ENCODE measurements around the gene TFAP2C.
"Not testable (repeated sequence)": the region's sequence is repeated elsewhere in the genome, so short reads cannot be mapped to it uniquely, and the experiment has no call there.

Gene TFAP2C

DNA sequence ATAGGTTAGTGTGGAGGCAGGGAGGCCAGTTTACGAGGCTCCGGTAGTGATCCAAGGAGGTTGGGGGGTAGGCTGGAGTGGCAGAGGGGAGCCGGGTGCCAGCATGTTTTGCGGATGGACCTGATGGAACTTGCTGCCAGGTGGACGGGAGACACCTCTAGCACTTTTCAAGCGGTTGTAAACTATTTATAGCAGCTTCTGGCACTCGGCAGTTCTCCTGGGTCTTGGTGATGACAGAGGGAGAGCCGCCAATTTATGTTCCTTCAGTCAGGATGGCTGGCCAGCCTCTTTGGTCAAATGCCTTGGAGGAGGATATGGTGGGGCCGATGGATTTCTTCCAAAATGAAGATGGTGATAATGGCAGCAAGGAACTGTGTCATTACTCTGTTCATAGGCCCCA is 28.8 kb downstream of the TFAP2C start:
- DNase-seq: no peak

DNA sequence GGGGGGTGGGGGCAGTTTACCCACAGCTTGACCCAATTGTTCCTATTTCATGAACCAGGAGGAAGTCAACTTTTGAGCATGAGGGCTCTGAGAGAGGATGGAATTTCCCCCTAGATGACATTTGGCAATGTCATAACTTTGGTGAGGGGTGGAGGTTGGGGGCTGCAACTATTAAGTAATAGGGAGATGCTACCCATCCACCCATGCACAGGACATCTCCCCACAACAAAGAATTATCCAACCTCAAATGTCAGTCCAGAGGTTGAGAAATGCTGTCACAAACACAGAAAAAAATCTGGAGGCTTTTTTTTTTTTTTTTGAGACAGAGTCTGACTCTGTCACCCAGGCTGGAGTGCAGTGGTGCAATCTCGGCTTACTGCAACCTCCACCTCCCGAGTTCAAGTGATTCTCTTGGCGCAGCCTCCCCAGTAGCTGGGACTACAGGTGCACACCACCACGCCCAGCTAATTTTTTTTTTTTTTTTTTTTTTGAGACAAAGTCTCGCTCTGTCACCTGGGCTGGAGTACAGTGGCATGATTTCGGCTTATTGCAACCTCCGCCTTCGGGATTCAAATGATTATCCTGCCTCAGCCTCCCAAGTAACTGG is 29.3 kb downstream of the TFAP2C start:
- DNase-seq: not testable (repeated sequence)

DNA sequence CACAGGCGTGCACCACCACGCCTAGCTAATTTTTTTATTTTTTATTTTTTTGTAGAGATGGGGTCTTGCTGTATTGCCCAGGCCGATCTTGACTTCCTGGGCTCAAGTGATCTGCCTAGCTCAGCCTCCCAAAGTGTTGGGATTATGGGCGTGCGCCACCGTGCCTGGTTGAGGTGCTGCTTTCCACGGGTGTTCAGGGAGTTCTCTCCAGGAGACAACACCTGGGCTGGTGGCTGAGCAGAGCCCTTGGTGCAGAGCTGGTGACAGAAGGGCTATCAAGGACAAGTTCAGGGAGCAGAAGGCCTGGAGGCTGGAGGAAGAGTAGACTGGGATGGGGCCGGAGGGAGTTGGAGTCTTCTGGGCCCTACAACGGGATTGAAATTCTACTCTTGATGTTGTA is 34.6 kb downstream of the TFAP2C start:
- no peak for DNase-seq

DNA sequence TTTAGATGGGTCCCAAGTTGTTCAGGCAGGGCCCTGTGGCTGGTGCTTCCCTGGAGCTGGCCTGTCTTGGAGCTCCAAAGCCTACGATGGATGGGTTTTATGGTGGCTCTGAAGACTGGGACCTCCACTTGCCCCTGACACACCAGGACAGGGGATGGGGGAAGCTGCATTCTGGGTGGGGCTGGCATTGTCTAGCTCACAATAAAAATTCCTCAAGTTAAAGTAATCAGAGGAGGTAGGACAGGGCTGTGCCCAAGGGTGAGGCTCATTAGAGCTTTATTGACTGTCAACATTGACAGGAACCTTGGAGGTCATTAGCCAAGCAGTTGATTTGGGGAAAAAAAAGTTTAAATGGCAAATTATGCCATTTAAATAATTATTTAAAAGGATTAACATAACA is 35.7 kb downstream of the TFAP2C start:
- DNase-seq: no peak

DNA sequence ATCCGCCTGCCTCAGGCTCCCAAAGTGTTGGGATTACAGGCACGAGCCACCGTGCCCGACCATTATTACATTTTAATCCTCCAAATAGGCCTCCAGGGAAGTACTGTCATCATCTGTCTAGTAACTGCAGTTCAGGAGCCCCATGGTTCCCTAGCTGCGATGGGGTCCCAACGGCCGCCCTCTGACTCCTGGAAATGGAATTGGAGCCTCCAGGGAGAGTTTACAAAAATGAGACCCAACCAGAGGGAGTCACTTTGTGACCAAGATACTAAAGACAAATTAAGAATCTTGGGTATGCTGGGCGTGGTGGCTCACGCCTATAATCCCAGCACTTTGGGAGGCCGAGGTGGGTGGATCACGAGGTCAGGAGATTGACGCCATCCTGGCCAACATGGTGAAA is 36.7 kb downstream of the TFAP2C start:
- no peak for DNase-seq

DNA sequence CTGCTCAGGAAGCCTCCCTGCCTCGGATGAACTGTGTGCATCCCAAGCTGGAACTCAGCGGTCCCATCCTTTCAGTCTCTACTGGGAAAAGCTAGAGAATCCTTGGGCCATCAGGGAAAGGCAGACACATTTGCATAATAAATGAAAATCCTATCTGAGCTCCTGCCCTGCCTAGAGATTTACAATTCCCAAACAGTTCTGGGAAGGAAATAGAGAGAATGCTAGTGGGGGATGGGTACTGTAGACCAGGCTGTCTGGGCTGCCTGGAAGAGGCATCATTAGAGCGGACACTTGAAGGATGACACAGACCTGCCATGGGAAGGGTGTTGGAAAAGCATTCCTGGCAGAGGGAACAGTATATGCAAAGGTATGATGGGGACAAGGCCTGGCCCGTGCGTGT is 44.3 kb downstream of the TFAP2C start:
- no peak for DNase-seq

DNA sequence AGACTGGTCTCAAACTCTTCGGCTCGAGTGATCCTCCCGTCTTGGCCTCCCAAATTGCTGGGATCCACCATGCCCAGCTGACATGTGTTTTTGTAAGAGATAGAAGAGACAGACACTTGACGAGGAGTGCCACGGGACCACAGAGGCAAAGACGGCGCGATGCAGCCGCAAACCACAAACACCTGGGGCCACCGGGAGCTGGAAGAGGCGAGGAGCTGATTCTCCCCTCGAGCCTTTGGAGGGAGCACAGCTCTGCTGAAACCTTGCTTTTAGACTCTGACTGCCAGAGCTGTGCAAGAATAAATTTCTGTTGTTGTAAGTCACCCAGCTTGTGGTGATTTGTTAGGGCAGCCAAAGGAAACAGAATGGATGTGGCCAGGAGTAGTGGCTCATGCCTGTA is 46.9 kb downstream of the TFAP2C start:
- no peak for DNase-seq

DNA sequence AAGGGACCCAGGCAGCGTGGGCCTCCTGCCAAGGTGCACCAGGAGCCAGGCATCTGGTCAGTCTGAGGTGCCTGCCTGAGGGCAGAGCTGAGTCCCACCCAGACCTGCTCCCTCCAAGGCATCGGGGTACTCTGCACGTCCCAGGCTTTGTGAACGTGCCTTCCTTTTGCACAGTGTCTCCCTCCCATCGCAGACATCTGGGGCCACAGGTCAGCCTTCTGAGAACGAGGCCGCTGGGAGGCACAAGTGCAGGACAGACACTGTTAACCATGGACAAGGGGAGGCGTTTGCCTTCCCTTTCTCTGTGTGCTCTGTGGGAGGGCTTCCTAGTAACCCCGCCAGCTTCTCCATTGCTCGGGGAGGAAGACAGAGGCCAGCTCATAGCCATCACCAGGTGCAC is 47.6 kb downstream of the TFAP2C start:
- DNase-seq: no peak

DNA sequence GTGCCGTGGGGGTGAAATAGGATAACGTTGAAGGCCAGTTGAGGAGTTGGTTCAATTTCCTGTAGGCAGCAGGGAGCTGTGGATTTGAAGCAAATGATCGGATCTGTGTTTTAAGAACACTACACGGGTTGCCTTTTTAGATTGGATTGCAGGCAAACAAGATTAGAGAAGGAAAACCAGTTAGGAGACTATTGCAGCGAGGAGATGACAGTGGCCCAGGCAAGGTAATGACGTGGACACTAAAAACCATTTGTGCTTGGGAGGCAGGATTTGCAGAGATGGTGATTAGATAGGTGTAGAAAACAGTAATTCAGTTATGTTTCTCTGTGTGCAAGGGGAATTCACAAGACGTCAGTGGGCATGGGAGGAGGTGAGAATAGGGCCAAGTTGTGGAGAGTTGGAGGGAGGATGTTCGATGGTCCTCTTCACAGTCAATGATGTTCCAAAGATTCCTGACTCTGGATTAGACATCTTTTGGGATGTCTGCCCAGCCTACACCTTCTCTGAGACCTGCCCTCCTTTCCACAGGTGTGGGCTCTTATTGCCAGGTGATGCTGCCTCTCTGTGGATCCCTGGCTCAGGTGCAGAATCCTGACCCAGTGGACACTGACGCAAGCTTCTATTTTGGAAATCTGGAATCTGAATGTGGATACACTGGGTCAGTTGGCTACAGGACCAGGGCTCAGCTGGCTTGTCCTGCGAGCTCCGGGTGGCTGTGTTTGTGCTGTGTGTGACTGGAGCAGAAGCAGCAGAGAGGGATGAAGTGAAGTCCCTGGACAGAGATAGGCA is 54.2 kb downstream of the TFAP2C start:
- DNase-seq: no peak

DNA sequence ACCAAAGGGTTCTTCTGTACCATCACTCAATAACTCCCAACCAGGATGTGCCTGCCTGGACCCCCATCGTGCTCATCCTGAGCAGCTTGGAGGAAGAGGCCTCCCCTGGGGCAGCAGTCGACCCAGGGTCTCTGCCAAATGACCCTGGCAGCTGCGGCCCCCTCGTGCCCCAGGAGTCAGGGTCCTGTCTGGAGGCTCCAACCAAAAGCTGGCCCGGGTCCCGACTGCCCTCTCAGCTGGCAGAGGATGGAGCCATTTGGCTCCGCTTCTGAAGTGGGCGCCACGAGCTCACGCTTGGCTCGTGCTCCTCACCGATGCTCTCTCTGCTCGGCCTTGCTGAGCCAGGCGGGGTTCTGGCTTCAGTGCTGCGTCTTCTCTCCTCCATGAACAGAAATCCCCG is 56.8 kb downstream of the TFAP2C start:
- no peak for DNase-seq

DNA sequence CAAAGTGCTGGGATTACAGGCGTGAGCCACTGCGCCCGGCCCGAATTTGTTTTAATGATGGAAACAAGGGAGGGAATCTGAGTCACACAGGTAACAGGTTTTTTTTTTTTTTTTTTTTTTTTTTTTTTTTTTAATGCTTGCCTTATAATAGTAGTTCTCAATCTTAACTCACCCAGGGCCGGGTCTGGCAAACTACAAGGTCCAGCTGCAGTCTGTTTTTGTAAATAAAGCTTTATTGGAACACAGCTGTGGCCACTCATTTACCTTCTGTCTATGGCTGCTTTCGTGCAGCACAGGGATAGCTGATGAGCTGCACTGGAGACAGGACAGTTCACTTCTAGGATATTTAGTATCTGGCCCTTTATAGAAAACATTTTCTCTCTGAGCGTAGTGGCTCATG is 58.0 kb downstream of the TFAP2C start:
- no peak for DNase-seq

DNA sequence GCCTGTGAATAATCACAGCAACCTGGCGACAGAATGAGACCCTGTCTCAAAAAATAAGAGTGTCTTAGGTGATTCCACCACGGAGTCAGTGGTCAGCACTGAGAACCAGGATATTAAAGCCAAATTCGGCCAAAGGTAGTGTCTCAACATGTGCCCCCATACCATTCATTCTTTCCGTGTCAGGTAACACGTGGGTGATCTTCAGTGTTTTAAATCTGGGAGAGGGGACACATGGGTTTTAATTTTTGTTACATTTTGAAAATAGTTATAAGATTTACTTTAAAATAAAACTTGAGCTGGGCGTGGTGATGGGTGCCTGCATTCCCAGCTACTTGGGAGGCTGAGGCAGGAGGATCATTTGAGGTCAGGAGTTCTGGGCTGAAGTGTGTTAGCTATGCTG is 59.0 kb downstream of the TFAP2C start:
- no peak for DNase-seq
